ENCODE results near the gene PRKACB. TPM values are rescaled to one million over a fixed set of nuclear protein-coding genes. Genes with fewer than 3 reads are reported as not detected.

Gene PRKACB
- total and polyA plus RNA-seq, 4 donors: 5.9 to 18.2 (median 8.9) TPM

- WGBS: 69% methylated on average over 2 of the region's 2 CpGs
- Histone ChIP-seq H3K9me3 (ENCODE audit: control insufficient read depth in 4 of 4, low read length in 3 of 4) (no peaks in the 10 kb centered on the region), H3K27ac (ENCODE audit: low read depth in 1 of 2, low read length in 2 of 2) (no peak overlapping the region), H3K4me1 (ENCODE audit: control insufficient read depth in 4 of 4, insufficient read depth in 4 of 4, low read length in 3 of 4) (peaks cover 0 to 3% (median 0%) of the 10 kb centered on the region in 4 donors), H3K36me3 (ENCODE audit: control insufficient read depth in 4 of 4, insufficient read depth in 3 of 4, low read depth in 1 of 4, low read length in 3 of 4) (no peaks in the 10 kb centered on the region), H3K9ac (ENCODE audit: low read depth in 1 of 2, low read length in 2 of 2) (no peak overlapping the region), H3K4me3 (ENCODE audit: low read depth in 1 of 3, low read length in 3 of 3) (no peak overlapping the region), H3K27me3 (ENCODE audit: control insufficient read depth in 4 of 4, insufficient read depth in 4 of 4, low read length in 3 of 4) (no peaks in the 10 kb centered on the region)
- TF ChIP-seq ATF3 (IDR thresholded peaks at IDR 0.05) (no peak), FOXA2 (IDR thresholded peaks at IDR 0.05) (no peak), HNF4G (IDR thresholded peaks at IDR 0.05) (no peak), EGR1 (IDR thresholded peaks at IDR 0.05; ENCODE audit: low read depth in 2 of 2) (no peak), HNF4A (conservative IDR thresholded peaks at IDR 0.05) (no peak), GABPA (IDR thresholded peaks at IDR 0.05 in 1 of 2, conservative IDR thresholded peaks at IDR 0.05 in 1 of 2) (no peak), RXRA (IDR thresholded peaks at IDR 0.05) (no peak)
- TF ChIP-seq, protein P1, sequence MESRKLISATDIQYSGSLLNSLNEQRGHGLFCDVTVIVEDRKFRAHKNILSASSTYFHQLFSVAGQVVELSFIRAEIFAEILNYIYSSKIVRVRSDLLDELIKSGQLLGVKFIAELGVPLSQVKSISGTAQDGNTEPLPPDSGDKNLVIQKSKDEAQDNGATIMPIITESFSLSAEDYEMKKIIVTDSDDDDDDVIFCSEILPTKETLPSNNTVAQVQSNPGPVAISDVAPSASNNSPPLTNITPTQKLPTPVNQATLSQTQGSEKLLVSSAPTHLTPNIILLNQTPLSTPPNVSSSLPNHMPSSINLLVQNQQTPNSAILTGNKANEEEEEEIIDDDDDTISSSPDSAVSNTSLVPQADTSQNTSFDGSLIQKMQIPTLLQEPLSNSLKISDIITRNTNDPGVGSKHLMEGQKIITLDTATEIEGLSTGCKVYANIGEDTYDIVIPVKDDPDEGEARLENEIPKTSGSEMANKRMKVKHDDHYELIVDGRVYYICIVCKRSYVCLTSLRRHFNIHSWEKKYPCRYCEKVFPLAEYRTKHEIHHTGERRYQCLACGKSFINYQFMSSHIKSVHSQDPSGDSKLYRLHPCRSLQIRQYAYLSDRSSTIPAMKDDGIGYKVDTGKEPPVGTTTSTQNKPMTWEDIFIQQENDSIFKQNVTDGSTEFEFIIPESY (IDR thresholded peaks at IDR 0.05): no peak
- DNase-seq (ENCODE audit: low spot score): no peak
Measured at GRCh38 chr1:84257617-84258016, 113.5 kb downstream of the PRKACB start.

- no peaks in the 10 kb centered on the region for H3K9me3 ChIP-seq (ENCODE audit: control insufficient read depth in 4 of 4, low read length in 3 of 4)
- H3K36me3 ChIP-seq (ENCODE audit: control insufficient read depth in 4 of 4, insufficient read depth in 3 of 4, low read depth in 1 of 4, low read length in 3 of 4): no peaks in the 10 kb centered on the region
- no peak for DNase-seq (ENCODE audit: low spot score)
- WGBS: 96% methylated on average over 2 of the region's 2 CpGs
- no peak overlapping the region for H3K4me3 ChIP-seq (ENCODE audit: low read depth in 1 of 3, low read length in 3 of 3)
- H3K27me3 ChIP-seq (ENCODE audit: control insufficient read depth in 4 of 4, insufficient read depth in 4 of 4, low read length in 3 of 4): no peaks in the 10 kb centered on the region
- no peak overlapping the region for H3K27ac ChIP-seq (ENCODE audit: low read depth in 1 of 2, low read length in 2 of 2)
- H3K4me1 ChIP-seq (ENCODE audit: control insufficient read depth in 4 of 4, insufficient read depth in 4 of 4, low read length in 3 of 4): peaks cover 0 to 3% (median 0%) of the 10 kb centered on the region in 4 donors
- TF ChIP-seq, protein P1 (IDR thresholded peaks at IDR 0.05): no peak
- TF ChIP-seq GABPA (IDR thresholded peaks at IDR 0.05 in 1 of 2, conservative IDR thresholded peaks at IDR 0.05 in 1 of 2): no peak
- no peak for TF ChIP-seq SP1 (IDR thresholded peaks at IDR 0.05)
- TF ChIP-seq EGR1 (IDR thresholded peaks at IDR 0.05; ENCODE audit: low read depth in 2 of 2): no peak
- no peak for TF ChIP-seq TAF1 (conservative IDR thresholded peaks at IDR 0.05)
- no peak overlapping the region for H3K9ac ChIP-seq (ENCODE audit: low read depth in 1 of 2, low read length in 2 of 2)
Measured at GRCh38 chr1:84259376-84259775, 115.3 kb downstream of the PRKACB start.

DNA sequence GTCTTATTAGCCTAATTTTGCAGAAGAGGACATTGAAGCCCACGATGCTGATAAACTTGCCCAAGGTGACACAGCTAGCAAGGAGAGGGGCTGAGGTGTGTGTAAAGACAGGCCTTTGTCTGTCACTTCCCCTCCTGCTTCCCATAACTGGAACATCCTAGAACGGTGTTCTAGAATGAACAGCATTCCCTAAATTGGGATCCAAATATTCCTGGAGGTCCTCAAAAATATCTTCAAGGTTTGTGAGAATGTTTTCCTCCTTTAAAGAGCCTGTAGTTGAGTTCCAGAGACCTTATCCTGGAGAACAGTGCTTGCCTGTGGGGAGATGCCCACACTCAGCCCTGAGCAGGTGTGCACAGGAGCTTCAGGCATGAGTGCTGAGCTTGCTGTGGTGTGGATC lies 115.9 kb downstream of the PRKACB start:
- DNase-seq (ENCODE audit: low spot score): no peak
- Histone ChIP-seq H3K9me3 (ENCODE audit: control insufficient read depth in 4 of 4, low read length in 3 of 4) (no peaks in the 10 kb centered on the region), H3K27ac (ENCODE audit: low read depth in 1 of 2, low read length in 2 of 2) (no peak overlapping the region), H3K4me1 (ENCODE audit: control insufficient read depth in 4 of 4, insufficient read depth in 4 of 4, low read length in 3 of 4) (peaks cover 0 to 3% (median 0%) of the 10 kb centered on the region in 4 donors), H3K9ac (ENCODE audit: low read depth in 1 of 2, low read length in 2 of 2) (no peak overlapping the region), H3K36me3 (ENCODE audit: control insufficient read depth in 4 of 4, insufficient read depth in 3 of 4, low read depth in 1 of 4, low read length in 3 of 4) (no peaks in the 10 kb centered on the region), H3K27me3 (ENCODE audit: control insufficient read depth in 4 of 4, insufficient read depth in 4 of 4, low read length in 3 of 4) (no peaks in the 10 kb centered on the region), H3K4me3 (ENCODE audit: low read depth in 1 of 3, low read length in 3 of 3) (no peak overlapping the region)
- 95% methylated on average over 2 of the region's 2 CpGs for whole genome bisulfite sequencing
- TF ChIP-seq FOXA2 (IDR thresholded peaks at IDR 0.05) (no peak), HNF4A (conservative IDR thresholded peaks at IDR 0.05) (no peak), SP1 (IDR thresholded peaks at IDR 0.05) (no peak), ATF3 (IDR thresholded peaks at IDR 0.05) (no peak), HNF4G (IDR thresholded peaks at IDR 0.05) (no peak), NR2F2 (IDR thresholded peaks at IDR 0.05) (no peak), TAF1 (conservative IDR thresholded peaks at IDR 0.05) (no peak), FOXA1 (IDR thresholded peaks at IDR 0.05) (no peak), EGR1 (IDR thresholded peaks at IDR 0.05; ENCODE audit: low read depth in 2 of 2) (no peak)
- TF ChIP-seq, protein P1 (IDR thresholded peaks at IDR 0.05): no peak
- TF ChIP-seq, protein P2, sequence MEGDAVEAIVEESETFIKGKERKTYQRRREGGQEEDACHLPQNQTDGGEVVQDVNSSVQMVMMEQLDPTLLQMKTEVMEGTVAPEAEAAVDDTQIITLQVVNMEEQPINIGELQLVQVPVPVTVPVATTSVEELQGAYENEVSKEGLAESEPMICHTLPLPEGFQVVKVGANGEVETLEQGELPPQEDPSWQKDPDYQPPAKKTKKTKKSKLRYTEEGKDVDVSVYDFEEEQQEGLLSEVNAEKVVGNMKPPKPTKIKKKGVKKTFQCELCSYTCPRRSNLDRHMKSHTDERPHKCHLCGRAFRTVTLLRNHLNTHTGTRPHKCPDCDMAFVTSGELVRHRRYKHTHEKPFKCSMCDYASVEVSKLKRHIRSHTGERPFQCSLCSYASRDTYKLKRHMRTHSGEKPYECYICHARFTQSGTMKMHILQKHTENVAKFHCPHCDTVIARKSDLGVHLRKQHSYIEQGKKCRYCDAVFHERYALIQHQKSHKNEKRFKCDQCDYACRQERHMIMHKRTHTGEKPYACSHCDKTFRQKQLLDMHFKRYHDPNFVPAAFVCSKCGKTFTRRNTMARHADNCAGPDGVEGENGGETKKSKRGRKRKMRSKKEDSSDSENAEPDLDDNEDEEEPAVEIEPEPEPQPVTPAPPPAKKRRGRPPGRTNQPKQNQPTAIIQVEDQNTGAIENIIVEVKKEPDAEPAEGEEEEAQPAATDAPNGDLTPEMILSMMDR (IDR thresholded peaks at IDR 0.05; ENCODE audit: low read depth, low read length, missing input control): no peak
- TF ChIP-seq, protein P3, sequence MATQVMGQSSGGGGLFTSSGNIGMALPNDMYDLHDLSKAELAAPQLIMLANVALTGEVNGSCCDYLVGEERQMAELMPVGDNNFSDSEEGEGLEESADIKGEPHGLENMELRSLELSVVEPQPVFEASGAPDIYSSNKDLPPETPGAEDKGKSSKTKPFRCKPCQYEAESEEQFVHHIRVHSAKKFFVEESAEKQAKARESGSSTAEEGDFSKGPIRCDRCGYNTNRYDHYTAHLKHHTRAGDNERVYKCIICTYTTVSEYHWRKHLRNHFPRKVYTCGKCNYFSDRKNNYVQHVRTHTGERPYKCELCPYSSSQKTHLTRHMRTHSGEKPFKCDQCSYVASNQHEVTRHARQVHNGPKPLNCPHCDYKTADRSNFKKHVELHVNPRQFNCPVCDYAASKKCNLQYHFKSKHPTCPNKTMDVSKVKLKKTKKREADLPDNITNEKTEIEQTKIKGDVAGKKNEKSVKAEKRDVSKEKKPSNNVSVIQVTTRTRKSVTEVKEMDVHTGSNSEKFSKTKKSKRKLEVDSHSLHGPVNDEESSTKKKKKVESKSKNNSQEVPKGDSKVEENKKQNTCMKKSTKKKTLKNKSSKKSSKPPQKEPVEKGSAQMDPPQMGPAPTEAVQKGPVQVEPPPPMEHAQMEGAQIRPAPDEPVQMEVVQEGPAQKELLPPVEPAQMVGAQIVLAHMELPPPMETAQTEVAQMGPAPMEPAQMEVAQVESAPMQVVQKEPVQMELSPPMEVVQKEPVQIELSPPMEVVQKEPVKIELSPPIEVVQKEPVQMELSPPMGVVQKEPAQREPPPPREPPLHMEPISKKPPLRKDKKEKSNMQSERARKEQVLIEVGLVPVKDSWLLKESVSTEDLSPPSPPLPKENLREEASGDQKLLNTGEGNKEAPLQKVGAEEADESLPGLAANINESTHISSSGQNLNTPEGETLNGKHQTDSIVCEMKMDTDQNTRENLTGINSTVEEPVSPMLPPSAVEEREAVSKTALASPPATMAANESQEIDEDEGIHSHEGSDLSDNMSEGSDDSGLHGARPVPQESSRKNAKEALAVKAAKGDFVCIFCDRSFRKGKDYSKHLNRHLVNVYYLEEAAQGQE (IDR thresholded peaks at IDR 0.05): no peak
